GM18867 (cell line): ENCODE results near the gene CACNA1C.
"Not testable (repeated sequence)": the region's sequence is repeated elsewhere in the genome, so short reads cannot be mapped to it uniquely, and the experiment has no call there.

ENCODE experiments used
- ATAC-seq: cut with Tn5 transposase; IDR thresholded peaks from one replicate; pipeline ENCODE4 v1.9.1; 2021; ENCODE audit warnings: mild to moderate bottlenecking, moderate library complexity; ENCODE audit not compliant: unreplicated experiment

The CACNA1C gene

DNA sequence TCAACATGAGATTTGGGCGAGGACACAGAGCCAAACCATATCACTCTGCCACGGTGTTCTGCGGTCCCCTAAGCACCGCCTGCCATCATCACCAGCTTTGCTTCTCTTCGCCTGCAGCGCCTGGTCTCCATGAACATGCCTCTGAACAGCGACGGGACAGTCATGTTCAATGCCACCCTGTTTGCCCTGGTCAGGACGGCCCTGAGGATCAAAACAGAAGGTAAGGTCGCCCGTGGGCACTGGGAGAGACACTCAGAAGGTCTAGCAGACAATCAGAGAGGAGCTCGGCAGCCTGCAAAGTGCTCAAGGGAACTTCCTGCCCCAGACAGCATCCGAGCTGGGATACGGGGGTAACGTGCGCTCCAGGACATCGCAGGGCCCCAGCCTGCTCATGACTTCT is 616.0 kb downstream of the CACNA1C start:
- no peak for ATAC-seq

DNA sequence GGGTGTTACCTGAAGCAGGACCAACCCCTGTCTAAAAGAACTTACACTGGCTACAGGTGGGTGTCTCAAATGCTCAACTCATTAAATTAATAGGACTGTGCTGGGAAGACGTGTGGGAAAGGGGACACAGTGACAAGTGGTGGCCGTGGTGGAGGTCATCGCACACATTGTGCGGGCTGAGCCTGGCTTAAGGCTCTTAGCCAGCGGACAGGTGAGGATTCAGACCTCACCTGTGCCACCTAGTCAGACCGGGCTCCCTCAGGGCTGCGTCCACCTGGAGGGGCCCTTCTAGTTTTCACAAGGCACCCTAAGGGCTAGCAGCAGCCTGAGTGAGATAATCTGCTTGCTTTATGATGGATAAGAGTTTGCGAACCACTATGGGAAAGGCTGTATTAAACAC is 616.8 kb downstream of the CACNA1C start:
- no peak for ATAC-seq

DNA sequence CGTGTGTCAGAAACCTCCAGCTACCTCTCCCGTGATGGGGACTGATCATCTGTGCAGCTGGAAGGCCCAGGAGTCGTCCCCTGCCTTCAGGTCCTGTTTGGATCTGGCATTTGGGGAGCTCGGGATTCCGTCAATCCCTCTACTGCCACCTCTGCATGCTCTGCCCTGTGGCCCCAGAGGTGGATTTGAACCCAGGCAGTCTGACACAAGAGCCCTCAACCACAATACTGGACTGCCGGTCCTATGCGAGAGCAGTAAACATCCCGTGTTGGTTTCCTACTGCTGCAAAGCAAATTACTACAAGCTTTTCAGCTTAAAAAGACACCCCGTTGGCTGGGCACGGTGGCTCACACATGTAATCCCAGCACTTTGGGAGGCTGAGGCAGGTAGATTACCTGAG is 620.1 kb downstream of the CACNA1C start:
- no peak for ATAC-seq

DNA sequence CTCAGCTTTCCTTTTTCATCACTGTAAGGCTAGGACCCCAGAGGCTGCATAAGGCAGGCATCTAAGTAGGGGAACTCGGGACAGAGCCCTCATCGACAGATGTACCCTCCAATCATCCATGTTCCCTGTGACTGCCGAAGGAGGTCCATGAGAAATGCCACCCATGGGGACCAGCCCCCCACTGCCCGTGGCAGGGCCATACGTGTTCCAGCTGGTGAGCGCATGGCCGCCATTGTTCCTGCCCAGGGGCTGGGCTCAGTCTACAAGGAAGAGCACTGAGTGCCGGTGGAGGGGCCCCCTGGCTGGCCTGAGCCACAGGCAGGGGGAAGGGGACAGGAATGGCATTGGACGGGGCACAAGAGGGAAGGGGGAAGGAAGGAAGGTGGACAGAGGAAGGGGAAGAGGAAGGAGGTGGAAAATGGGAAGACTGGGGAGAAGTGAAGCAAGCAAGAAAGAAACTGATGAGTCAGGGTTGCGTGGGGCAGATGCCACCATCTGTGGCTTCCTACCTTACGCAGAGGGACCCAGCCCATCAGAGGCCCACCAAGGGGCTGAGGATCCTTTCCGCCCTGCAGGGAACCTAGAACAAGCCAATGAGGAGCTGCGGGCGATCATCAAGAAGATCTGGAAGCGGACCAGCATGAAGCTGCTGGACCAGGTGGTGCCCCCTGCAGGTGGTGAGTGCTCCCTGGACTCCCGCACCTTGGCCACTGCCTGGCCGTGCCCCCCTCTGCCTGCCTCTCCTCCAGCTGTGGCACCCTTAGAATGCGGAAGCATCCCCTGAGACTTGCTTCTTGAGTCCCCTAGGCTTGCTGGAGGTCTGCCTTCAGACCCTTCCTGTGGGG is 621.4 kb downstream of the CACNA1C start:
- no peak for ATAC-seq

DNA sequence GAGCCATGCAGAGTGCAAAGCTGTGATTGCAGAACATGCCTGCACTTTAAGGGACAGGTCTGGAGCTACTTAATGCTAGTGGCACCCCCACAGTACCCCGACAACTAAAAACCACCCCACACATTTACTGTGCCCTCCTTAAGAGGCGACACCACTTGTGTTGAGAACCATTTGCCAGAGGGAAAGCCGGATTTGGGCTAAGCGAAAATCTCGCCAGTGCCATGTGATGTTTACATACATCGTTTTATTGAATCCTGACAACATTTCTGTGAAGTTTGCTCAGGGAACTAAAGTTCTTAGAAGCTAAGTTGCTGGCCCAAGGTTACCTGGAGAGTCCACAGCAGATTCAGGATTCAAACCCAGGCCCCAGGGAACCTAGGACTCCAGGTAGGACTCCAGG is 623.0 kb downstream of the CACNA1C start:
- ATAC-seq: no peak

DNA sequence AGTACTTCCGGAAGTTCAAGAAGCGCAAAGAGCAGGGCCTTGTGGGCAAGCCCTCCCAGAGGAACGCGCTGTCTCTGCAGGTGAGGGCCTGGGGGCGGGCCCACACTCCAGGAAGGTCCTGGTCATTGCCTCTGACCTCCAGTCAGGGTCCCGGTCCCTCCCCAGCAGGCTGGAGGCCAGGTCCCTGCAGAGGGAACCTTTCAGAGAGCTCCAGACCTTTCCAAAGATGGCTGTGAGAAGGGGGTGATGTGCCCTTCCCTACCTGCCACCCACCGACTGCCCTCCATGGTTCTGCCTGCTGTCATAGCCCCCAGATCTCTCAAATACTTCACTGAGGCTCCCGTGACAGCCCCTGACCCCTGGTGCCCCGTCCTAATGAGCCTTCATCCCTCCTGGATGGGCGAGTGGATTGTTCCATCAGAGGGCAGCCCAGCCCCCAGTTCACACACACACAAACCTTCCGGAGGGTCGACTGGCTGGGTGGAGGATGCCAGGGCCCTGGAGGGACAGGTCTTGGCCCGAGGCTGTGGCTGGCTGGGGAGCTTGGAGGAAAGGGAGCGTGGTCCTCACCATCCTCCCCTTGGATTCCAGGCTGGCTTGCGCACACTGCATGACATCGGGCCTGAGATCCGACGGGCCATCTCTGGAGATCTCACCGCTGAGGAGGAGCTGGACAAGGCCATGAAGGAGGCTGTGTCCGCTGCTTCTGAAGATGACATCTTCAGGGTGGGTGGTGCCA is 624.5 kb downstream of the CACNA1C start:
- no peak for ATAC-seq

DNA sequence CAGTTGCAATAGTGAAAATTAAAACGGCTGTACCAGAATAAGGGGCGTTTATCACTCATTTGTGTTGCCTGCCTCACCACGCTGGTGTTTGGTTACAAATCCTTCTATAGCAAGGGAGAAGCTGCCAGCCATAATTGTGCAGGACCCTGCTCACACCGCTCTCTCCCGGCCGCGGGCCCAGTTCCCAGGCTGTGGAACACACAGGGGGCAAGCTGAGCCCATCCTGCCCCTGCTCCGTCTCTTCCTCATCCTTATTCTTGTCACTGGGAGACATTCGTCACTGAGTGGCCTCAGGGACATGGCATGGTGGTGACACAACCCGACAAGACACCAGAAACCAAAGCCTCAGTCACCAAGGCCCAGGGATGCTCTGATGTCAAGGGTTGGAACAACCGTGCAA is 625.6 kb downstream of the CACNA1C start:
- ATAC-seq: no peak

DNA sequence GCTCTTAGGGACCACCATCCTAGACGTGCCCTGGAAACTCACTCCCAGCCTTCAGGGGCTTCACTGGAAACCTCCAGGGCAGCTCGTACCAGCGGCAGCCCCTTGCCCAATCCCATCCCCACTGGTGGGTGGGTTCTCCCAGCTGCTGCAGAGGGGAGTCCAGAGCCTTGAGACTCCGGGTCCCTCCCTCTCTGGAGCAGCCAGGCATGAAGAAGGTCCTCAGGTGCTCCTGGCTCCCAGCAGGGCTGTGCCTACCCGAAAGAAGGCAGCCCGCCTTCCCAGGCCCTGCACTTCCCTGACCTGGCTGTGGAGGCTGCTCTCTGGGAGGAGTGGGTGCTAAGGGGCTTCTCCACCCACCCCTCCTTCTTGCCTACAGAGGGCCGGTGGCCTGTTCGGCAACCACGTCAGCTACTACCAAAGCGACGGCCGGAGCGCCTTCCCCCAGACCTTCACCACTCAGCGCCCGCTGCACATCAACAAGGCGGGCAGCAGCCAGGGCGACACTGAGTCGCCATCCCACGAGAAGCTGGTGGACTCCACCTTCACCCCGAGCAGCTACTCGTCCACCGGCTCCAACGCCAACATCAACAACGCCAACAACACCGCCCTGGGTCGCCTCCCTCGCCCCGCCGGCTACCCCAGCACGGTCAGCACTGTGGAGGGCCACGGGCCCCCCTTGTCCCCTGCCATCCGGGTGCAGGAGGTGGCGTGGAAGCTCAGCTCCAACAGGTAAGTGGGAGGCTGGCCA is 626.5 kb downstream of the CACNA1C start:
- ATAC-seq: no peak

DNA sequence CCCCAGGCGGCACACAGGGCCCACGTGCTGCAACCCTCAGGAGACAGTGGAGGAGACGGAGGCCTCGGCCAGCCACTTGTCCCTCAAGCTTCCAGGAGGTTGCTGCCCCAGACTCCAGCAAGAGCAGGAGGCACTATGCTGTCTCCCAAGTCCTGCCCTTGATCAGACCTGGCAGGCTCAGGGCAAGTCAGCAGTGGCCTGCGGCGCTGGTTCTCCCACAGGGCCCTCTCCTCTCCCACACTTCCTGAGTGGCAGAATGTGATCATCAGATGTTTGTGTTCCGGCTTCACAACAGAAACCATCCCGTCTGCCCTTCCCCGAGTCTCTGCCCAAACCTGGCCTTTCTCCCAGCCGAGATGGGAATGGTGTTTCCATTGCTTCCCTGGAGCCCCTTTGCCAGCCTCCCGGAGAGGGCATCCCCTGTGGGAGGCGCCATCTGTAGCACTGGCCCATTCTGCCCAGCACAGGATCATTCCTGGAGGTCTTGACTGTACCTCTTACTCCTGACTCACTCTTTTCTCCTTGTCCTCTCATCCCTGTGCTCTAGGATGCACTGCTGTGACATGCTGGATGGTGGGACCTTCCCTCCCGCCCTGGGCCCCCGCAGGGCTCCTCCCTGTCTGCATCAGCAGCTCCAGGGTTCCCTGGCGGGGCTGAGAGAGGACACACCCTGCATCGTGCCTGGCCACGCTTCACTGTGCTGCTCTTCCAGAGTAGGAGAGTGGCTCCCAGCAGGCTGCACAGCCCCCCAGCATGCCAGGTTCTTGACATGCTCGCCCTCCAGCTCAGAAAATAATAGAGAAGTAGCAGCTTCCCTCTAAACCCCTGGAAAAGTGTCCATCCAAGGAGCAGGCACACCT is 627.3 kb downstream of the CACNA1C start:
- no peak for ATAC-seq

DNA sequence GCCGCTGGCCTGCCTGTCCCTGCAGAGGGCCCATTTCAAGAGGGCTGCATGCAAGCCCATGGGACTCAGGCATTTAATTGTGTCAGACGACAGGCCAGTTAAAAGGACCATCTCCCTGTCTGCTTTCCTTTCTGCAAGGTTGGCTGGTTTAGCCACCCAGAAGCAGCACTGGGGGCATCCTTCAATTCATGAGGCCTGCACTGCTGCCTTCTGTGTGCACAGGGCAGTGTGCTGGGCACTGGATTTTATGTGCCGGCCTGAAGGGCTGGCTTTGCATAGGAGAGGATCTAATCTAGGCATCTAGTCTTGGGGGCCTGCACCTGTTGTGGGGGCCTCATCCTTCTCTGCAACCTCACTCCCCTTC is 627.9 kb downstream of the CACNA1C start:
- no peak for ATAC-seq

DNA sequence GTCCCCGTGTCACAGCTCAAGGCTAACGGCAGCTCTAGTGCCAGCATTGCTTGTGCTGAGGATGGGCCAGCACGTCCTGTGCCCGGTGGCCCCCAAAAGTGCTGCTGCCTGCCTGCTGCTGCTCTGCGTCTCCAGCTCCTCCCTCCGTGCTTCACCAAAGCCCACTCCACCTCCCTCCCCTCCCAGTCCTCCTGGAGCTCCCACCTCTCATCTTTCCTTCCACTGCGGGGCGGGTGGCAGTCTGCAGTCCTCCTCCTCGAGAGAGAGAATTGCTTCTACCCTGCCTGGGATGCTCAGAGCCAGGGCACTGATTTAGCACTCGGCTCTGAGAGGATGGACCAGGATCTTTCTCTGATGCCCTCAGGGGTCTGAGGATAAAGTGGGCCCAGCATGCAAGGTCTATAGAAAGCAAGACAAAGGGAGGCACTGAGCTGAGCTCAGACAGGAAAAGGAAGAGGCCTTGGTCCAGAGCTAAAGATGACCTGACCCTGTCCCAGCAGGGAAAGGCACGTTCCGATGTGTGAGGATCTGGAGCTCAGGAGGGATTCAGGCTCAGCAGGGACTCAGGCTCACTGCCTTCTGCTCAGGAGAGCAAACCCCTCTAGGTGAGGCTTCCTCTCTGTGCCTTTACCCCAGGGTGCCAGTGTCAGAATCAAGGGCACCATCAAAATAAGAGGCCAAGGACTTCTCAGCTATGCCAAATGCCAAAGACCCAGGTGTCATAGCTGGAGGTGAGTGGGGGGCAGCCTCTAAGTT is 628.8 kb downstream of the CACNA1C start:
- no peak for ATAC-seq

DNA sequence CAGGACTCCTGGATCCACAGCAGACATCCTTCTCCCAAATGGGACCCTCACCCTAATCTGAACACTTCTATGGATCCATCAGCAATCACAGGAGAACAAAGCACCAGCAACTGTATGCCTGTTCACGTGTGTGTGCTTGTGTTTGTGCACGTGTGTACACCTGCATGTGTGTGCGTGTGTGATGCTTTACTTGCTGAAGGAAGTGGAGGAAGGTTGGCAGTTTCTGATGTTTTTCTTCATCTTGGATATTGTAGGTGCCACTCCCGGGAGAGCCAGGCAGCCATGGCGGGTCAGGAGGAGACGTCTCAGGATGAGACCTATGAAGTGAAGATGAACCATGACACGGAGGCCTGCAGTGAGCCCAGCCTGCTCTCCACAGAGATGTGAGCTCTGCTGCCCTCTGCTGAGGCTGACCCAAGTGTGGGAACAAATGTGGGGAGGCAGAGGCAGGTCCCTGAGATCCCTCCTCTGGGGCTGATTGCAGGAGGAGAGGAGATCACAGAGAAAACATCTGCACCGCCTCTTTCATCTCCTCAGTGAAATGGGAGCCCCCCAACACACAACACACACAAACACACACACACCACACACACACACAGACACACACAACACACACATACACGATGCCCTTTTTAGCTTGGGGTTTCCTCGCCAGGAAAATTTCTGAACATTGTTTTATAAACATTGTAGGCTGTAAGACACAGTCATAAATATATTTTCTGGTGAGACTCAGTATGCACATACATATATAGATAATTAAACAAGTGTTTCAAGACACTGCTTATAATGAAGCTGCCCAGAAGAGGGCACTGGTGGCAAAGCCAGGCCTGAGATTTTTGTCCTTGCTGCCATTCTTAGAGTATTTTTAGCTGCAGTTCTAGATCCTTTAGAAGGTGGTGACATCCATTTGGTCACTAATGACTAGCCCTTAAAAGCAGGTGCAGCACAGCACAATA is 629.8 kb downstream of the CACNA1C start:
- no peak for ATAC-seq

DNA sequence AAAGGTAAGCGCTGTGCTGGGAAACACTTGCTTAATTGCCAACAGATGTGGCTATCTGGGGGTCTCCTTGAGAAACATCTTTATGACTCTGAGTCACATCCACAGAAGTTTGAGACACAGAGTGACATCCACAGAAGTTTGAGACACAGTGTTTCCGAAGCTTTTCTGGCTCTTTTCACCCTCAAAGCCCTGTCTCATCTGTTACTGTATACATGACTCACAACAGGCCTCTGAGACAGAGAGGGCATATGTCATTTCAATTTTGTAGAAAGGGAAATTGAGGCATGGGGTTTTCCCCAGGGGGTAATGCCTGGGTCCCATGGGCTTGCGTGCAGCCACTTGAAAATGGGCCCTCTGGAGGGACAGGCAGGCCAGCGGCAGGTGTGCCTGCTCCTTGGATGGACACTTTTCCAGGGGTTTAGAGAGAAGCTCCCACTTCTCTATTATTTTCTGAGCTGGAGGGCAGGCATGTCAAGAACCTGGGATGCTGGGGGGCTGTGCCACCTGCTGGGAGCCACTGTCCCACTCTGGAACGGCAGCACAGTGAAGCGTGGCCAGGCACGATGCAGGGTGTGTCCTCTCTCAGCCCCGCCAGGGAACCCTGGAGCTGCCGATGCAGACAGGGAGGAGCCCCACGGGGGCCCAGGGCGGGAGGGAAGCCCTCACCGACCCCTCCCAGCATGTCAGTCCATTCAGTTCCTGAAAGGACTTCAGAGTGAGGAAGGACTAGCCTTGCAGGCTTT is 630.7 kb downstream of the CACNA1C start:
- no peak for ATAC-seq

DNA sequence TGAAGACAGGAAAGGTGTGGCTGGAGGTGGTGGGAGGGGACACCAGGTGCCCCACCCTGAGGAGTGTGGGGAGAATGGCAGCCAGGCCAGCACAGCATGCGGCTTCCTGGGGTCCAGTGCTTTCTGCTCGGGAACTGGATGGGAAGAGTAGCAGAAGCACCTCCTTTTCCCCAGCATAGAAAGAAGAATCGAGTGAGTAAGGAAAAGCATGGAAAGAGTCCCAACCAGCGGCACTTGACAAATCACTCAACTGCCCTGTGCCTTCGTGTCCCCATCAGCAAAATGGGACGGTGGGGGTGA is 631.2 kb downstream of the CACNA1C start:
- not testable (repeated sequence) for ATAC-seq

DNA sequence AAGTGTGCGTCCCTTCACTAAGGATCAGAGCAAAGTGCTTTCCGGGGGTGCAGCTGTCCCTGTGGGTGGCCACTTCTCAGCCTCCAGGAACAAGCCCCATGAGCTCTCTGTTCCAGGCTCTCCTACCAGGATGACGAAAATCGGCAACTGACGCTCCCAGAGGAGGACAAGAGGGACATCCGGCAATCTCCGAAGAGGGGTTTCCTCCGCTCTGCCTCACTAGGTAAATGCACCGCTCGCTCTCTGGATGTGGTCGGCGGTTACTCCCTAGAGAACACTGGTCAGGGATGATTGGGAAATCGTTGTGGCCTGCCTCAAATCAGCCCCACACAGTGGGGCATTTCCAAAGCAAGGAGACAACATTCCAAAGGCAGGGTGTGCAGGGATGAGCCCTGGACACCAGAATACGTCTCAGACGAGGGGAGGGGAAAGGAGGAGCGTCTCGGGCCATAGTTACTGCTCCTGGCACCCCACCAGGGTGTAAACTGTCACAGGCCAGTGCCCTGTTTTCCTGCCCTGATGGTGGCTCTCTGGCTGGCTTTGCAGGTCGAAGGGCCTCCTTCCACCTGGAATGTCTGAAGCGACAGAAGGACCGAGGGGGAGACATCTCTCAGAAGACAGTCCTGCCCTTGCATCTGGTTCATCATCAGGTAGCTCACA is 633.0 kb downstream of the CACNA1C start:
- ATAC-seq: not testable (repeated sequence)

DNA sequence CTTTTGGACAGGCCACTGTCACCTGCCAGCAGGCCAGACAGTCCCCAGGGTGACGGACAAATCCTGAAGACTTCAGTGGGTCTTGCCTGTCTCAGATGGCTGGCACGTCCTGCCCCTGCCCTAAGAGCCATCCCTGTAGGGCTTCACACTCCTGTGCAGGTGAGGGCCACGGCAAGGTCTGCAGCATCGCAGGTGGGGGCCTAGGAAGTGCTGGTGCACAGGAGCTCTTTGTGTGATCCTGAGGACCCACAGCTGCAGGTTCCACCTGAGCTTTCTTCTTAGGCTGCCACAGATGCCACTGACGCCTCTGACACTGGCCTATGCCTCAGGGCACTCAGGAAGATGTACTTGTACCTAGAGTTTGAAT is 633.5 kb downstream of the CACNA1C start:
- no peak for ATAC-seq

DNA sequence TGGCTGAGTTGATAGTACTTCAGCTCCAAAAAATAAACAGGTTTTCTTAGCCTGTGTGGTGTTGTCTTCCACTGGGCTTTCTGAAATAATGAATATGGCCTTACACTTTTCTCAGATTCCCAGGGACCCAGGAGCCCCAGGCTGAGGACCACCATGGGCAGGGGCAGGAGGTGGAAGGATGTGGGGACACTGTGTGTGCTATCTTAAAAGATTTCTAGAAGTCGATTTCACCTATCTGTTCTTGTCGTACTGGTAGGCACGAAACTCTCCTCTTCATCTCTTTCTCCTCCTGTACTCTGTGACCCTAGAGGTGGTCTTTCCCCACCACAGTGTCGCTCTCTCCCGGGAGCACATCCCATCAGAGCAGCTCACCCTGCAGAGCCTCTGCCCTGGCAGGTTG is 634.3 kb downstream of the CACNA1C start:
- no peak for ATAC-seq

DNA sequence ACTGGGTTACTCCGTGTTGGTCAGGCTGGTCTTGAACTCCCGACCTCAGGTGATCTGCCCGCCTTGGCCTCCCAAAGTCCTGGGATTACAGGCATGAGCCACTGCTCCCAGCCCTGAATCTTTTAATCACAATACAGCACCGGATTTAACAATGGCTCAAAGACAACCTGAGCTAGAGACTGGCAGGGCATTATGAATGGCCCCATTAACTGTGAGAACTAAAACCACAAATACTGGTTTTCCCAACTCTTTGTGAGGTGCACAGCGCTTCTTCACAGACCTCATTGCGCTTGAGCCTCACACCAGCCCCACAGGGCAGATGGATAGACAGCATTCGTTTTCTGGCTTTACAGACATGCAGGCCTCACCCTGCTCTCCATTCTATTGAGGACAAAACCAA is 634.9 kb downstream of the CACNA1C start:
- ATAC-seq: no peak
